BLaER1 (cell line): ENCODE data around the gene ADPRHL1.
A peak's percentile ranks its signal among the peaks of the same experiment; 100 is the strongest.

Experiments
- H3K27ac ChIP-seq: shearing (Covaris generic); formaldehyde crosslinking; 2 replicates; pipeline ENCODE4 v1.8.1; 2022
- H3K27me3 ChIP-seq: shearing (Covaris generic); formaldehyde crosslinking; 2 replicates; pipeline ENCODE4 v1.8.1; 2022
- H3K36me3 ChIP-seq: shearing (Covaris generic); formaldehyde crosslinking; 2 replicates; pipeline ENCODE4 v1.8.1; 2022
- H3K4me1 ChIP-seq: shearing (Covaris generic); formaldehyde crosslinking; 2 replicates; pipeline ENCODE4 v1.8.1; 2022
- H3K4me2 ChIP-seq: shearing (Covaris generic); formaldehyde crosslinking; 2 replicates; pipeline ENCODE4 v1.8.1; 2022
- H3K4me3 ChIP-seq: shearing (Covaris generic); formaldehyde crosslinking; 2 replicates; pipeline ENCODE4 v1.8.1; 2022
- H3K9ac ChIP-seq: shearing (Covaris generic); formaldehyde crosslinking; 2 replicates; pipeline ENCODE4 v1.8.1; 2022
- H3K9me3 ChIP-seq: shearing (Covaris generic); formaldehyde crosslinking; 2 replicates; pipeline ENCODE4 v1.8.1; 2022
- H4K20me1 ChIP-seq: shearing (Covaris generic); formaldehyde crosslinking; 2 replicates; pipeline ENCODE4 v1.8.1; 2022
- Cebpa-rat ChIP-seq: shearing (Covaris generic); IDR thresholded peaks from 2 replicates; pipeline ENCODE4 v1.8.1; 2022

The ADPRHL1 gene

DNA sequence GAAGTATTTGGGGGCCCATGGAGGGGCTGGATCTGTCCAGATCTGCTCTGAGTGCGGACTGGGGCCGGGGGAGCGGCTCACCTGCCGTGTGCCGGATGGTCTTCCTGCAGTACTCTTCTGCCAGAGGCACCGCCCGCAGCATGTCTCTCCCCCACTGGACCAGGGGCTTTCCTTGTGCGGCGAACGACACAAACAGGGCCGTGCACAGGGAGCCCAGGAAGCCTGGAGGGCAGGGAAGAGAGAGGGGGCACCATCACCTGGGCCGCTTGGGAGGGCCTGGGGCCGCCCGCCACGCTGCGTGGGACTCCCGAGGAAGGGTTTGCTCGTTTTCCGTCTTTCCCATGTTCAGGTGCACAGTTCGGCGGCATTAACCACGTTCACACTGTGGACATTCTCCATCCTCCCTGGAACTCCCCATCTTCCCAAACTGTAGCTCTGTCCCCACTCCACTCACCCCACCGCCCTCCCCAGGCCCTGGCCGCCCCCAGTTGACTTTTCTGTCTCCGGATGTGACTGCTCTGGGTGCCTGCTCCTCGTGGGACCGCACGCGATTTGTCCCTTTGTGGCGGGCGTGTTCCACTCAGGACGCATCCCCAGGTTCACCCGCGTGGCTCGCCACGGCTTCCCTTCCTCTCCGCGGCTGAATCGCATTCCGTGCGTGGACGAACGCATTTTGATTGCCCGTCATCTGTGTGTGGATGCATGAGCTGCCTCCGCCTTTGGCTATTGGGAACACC is 24.2 kb downstream of the ADPRHL1 start:
- H3K9ac ChIP-seq = peak overlapping the region; percentile 4; the same call in 1 of the 2 replicates
- H3K27me3 ChIP-seq = no peaks in the 10 kb centered on the region
- H3K27ac ChIP-seq = peak overlapping the region; percentile 89
- H3K9me3 ChIP-seq = no peaks in the 10 kb centered on the region
- H3K36me3 ChIP-seq = no peaks in the 10 kb centered on the region
- TF ChIP-seq Cebpa-rat = no peak
- peaks cover 94% of the 10 kb centered on the region for H3K4me1 ChIP-seq
- H3K4me3 ChIP-seq = no peak overlapping the region
- peak overlapping the region; percentile 93 for H3K4me2 ChIP-seq
- H4K20me1 ChIP-seq = no peaks in the 10 kb centered on the region

DNA sequence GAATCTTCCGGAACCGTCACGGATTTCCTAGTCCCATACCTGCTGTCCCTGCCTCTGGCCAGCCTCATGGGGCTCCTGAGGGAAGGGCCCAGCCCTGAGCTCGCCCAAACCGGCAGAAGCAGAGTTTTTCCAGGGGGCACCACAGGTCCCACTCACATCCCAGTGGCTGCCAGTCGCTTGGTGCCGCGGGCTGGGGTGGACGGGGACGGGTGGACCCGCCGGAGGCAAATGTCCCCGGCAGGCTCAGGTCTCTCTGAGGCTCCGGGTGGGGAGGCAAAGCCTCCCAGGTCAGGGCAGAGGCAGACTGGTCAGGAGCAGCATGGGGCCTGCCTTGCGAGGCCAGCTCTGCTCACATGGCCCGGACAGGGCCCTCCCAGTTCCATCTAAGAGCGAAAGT is 24.8 kb downstream of the ADPRHL1 start:
- H3K4me2 ChIP-seq = peak overlapping the region; percentile 93
- peak overlapping the region; percentile 4; the same call in 1 of the 2 replicates for H3K9ac ChIP-seq
- H3K4me1 ChIP-seq = peaks cover 94% of the 10 kb centered on the region
- H3K9me3 ChIP-seq = no peaks in the 10 kb centered on the region
- peak overlapping the region; percentile 89 for H3K27ac ChIP-seq
- no peaks in the 10 kb centered on the region for H3K27me3 ChIP-seq
- no peak overlapping the region for H3K4me3 ChIP-seq
- TF ChIP-seq Cebpa-rat = no peak
- H3K36me3 ChIP-seq = no peaks in the 10 kb centered on the region
- no peaks in the 10 kb centered on the region for H4K20me1 ChIP-seq

DNA sequence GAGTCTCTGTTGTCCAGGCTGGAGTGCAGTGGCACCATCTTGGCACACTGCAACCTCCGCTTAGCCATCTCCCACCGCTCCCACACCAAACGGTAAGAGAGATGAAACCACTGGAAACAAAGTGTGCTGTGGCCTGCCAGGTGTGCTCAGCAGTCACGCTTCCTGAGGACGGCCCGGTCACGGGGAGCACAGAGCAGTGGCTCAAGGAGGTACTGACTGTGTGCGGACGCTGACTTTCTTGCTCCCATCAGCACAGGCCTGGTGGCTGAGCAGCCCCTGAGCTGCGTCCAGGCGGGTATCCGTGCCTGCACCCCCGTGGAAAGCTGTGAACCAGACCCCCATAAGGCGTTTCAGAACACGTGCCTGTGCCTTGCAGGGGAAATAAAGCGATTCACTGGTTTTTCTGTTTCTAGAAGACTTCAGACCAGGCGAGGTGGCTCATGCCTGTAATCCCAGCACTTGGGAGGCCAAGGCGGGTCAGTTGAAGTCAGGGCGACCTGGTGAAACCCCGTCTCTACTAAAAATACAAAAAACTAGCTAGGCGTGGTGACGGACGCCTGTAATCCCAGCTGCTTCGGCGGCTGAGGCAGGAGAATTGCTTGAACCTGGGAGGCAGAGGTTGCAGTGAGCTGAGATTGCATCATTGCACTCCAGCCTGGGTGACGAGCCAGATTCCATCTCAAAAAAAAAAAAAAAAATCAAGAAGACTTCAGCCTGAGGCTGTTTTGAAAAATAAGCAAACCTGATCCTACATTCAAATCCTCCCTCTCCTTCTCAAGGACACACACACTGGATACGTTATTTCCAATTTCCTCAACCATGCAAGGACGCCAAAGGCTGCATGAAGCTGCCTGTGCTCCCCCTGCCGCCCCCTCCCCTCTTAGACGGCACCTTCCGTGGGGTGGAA is 25.5 kb downstream of the ADPRHL1 start:
- TF ChIP-seq Cebpa-rat = peak; percentile 70; the same call in 1 of the 2 replicates
- Histone ChIP-seq H3K4me2 (peak overlapping the region; percentile 93), H3K27ac (peak overlapping the region; percentile 89), H3K9ac (peak overlapping the region; percentile 74), H3K27me3 (no peaks in the 10 kb centered on the region), H3K9me3 (no peaks in the 10 kb centered on the region), H3K4me3 (no peak overlapping the region), H3K36me3 (no peaks in the 10 kb centered on the region), H4K20me1 (no peaks in the 10 kb centered on the region), H3K4me1 (peaks cover 94% of the 10 kb centered on the region)

DNA sequence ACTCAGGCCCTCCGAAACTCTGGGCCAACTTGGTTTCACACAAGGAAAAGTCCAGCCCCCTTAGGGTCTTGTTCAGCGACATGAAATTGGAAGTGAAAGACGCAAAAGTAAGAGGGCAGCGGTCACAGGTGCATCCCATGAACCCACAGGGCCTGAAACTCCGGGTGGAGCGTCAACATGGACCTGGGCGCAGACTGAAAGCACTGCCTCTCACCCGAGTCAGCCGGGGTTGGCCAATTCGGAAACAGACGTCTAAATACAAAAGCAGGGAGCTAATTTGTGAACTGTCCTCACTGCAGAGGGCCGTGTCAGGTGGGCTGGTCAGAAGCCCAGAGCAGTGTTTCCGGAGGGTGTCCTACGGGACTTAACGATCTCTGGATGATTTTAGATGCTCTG is 26.7 kb downstream of the ADPRHL1 start:
- Histone ChIP-seq H3K27ac (peak overlapping the region; percentile 89), H4K20me1 (no peaks in the 10 kb centered on the region), H3K27me3 (no peaks in the 10 kb centered on the region), H3K9me3 (no peaks in the 10 kb centered on the region), H3K9ac (peak overlapping the region; percentile 74), H3K4me1 (peaks cover 94% of the 10 kb centered on the region), H3K4me3 (peak overlapping the region; percentile 47), H3K36me3 (no peaks in the 10 kb centered on the region), H3K4me2 (peak overlapping the region; percentile 93)
- no peak for TF ChIP-seq Cebpa-rat

DNA sequence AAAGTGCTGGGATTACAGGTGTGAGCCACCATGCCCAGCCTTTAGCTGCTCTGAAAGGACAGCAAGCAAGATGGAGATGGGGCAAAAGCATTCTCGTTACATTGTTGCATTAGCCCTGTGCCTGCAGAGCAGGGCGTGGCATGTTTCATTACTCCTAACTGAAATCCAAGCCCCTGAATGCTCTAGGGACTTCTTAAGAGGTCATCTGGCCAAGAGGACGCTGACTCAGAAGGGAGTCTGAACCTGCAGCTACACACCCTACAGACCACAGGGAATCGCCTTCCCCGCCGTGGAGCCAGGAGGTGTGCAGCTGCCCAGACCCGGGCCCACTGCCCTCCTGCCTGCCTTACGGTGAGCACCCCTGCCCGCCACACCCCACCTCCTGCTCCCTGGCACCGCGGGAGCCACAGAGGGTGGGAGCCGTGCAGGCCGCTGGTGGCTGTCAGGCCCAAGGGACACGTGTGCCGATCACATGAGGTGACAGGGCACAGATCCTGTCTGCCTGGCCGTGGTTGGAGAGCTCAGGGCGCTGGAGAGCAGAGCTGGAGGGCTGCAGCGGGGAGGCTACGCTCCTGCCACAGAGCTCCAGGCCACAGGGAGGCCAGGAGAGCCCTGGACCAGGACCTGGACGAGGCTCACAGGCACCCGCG is 27.2 kb downstream of the ADPRHL1 start:
- H3K27ac ChIP-seq = peak overlapping the region; percentile 89
- no peaks in the 10 kb centered on the region for H3K9me3 ChIP-seq
- no peak for TF ChIP-seq Cebpa-rat
- no peaks in the 10 kb centered on the region for H4K20me1 ChIP-seq
- peak overlapping the region; percentile 93 for H3K4me2 ChIP-seq
- H3K4me3 ChIP-seq = peak overlapping the region; percentile 47
- H3K9ac ChIP-seq = peak overlapping the region; percentile 74
- peaks cover 93% of the 10 kb centered on the region for H3K4me1 ChIP-seq
- H3K36me3 ChIP-seq = no peaks in the 10 kb centered on the region
- no peaks in the 10 kb centered on the region for H3K27me3 ChIP-seq

DNA sequence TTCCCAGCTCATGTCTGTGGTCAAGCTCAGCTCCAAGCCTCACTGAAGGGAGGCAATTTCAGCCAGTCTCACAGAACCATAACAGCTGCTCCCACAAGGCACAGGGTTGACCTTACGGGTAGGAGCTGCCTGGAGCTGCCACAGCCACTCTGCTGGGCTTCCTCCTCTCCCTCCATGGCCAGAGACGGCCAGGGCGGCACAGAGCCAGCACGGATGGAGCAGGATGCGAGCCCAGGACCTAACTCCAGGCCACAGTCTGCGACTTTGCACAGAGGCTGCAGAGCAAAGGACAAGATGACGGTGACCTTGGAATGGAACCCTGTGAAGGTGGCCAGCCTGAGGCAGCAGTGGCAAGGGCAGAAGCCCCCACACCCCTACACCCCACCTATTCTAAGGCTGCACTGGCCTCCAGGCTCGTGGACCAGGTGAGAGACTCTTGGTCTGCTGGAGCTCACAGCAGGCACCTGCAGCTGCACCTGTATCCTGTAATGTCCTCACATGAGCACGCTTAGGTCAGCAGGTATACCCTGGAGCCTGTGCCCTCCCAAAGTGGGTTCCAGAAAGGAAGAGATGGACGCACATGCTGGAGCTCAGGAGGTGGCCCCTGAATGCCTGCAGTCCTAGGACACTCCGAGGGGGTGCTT is 29.6 kb downstream of the ADPRHL1 start:
- H3K9me3 ChIP-seq = no peaks in the 10 kb centered on the region
- H3K4me1 ChIP-seq = peaks cover 81% of the 10 kb centered on the region
- H3K36me3 ChIP-seq = no peaks in the 10 kb centered on the region
- H3K27me3 ChIP-seq = peaks cover 1% of the 10 kb centered on the region
- peak overlapping the region; percentile 68 for H3K27ac ChIP-seq
- H3K4me2 ChIP-seq = peak overlapping the region; percentile 95
- no peaks in the 10 kb centered on the region for H4K20me1 ChIP-seq
- H3K9ac ChIP-seq = 0 out of 2 replicates have a peak overlapping the region, but pooled peaks have one; percentile 65
- TF ChIP-seq Cebpa-rat = no peak
- no peak overlapping the region for H3K4me3 ChIP-seq

DNA sequence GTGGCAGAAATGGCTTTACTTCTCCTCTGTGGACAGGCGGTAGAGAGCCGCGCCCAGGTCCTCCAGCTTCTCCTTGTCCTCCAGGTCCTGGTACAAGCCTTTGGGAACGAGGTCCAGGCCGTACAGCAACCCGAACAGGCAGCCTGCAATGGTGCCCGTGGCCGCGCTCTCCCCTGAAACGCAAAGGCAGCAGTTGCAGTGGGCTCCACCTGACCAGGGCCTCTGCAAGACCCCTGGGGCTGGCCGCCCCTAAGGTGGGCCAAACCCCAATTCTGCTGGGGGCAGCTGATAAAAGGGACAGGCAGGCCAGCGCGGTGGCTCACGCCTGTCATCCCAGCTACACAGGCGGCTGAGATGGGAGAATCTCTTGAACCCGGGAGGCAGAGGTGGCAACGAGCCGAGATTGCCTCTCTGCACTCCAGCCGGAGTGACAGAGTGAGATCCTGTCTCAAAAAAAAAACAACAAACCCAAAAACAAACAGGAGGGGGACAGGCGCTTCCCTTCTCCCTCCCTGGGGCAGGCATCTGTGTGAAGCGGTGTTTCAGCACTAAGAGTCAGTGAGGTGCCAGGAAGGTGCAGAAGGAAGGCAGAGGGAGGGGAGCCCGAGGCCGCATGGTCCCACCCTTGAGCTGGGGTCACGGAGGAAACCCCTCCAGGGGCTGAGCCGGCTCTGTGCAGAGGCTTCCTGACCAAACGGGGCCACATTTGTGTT is 30.3 kb downstream of the ADPRHL1 start:
- Histone ChIP-seq H3K4me1 (peaks cover 81% of the 10 kb centered on the region), H3K4me3 (peak overlapping the region; percentile 29; the same call in 1 of the 2 replicates), H3K27ac (peak overlapping the region; percentile 68), H4K20me1 (no peaks in the 10 kb centered on the region), H3K36me3 (no peaks in the 10 kb centered on the region), H3K4me2 (peak overlapping the region; percentile 95), H3K27me3 (peaks cover 8% of the 10 kb centered on the region), H3K9ac (peak overlapping the region; percentile 65), H3K9me3 (no peaks in the 10 kb centered on the region)
- TF ChIP-seq Cebpa-rat = no peak

DNA sequence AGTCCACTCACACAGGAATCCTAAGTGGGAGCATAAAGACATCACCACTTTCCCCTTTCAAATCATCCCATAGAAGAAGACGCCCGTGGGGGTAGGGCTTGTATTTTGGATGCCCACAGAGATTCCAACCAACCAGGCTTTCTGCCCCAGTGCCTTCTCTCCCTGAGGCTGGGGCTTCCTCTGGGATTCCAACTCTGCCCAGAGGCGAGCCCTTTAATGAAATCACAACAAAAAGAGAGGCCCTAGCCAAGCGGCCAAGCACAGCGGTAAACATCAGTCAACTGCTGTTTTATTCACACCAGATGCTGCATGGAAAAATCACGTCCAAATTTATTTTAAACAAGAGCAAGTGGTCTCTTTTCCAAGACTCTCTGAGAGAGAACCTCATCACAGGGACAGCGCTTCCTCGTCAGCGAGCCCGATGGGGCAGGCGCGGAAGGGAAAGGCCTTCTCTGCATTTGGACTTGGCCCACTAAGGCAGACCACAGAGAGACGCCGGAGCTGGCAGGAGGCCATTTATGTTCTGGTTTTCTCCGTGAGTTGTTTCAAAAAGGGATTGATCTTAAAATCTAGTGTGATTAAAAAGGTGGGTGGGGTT is 31.5 kb downstream of the ADPRHL1 start:
- H3K36me3 ChIP-seq = no peaks in the 10 kb centered on the region
- peak overlapping the region; percentile 68 for H3K27ac ChIP-seq
- peaks cover 20% of the 10 kb centered on the region for H3K27me3 ChIP-seq
- peaks cover 81% of the 10 kb centered on the region for H3K4me1 ChIP-seq
- no peaks in the 10 kb centered on the region for H3K9me3 ChIP-seq
- TF ChIP-seq Cebpa-rat = no peak
- H3K4me2 ChIP-seq = peak overlapping the region; percentile 95
- peaks cover 10% of the 10 kb centered on the region; the same call in 1 of the 2 replicates for H4K20me1 ChIP-seq
- H3K4me3 ChIP-seq = peak overlapping the region; percentile 6; the same call in 1 of the 2 replicates
- peak overlapping the region; percentile 65 for H3K9ac ChIP-seq
